Mucosa of descending colon (tissue), 3 donors: Measurements from ENCODE around the gene NUP88. TPM values are rescaled to one million over a fixed set of nuclear protein-coding genes. Genes with fewer than 3 reads are reported as not detected.
"Not testable (repeated sequence)": the region's sequence is repeated elsewhere in the genome, so short reads cannot be mapped to it uniquely, and the experiment has no call there.

Experiments
- ATAC-seq: fragments of 200-7000 bp; cut with Tn5 transposase; one replicate; pipeline ENCODE4 v1.9.1; 2020; ENCODE audit warnings: mild to moderate bottlenecking, moderate library complexity
- DNase-seq, 3 donors: peaks; one replicate each; pipeline ENCODE4 v3.0.0-alpha.2; 2020
- H3K36me3 ChIP-seq: fragments of 200-600 bp; one replicate; pipeline ENCODE4 v1.8.0; 2021; ENCODE audit warnings: low read depth, mild to moderate bottlenecking
- H3K4me1 ChIP-seq: fragments of 200-600 bp; one replicate; pipeline ENCODE4 v1.8.0; 2021; ENCODE audit warnings: low read depth, mild to moderate bottlenecking
- H3K4me3 ChIP-seq: fragments of 200-600 bp; one replicate; pipeline ENCODE4 v1.8.0; 2021; ENCODE audit warnings: mild to moderate bottlenecking
- H3K9me3 ChIP-seq: fragments of 200-600 bp; one replicate; pipeline ENCODE4 v1.8.0; 2021; ENCODE audit warnings: mild to moderate bottlenecking
- intact Hi-C, 2 donors: fragments of 100-400 bp; cut with DNase I in 1 of 2; cut with micrococcal nuclease in 1 of 2; formaldehyde crosslinking; loops; one replicate each; pipeline versions ENCODE4 v1.11.0 to v1.11.1; 2022; cut with DNase I, micrococcal nuclease
- total RNA-seq, 3 donors: library from RNA; stranded (reverse); fragmentation: NEBNext Ultra II Directional in 2 of 3; extraction: Animal tissue kit (Norgen Biotek cat#: 25700) in 2 of 3; gene quantifications; one replicate each; pipeline versions ENCODE4 v1.2.1 to v1.2.4, GENCODE V29; 2021 to 2023
- TF ChIP-seq, protein P1 (sequence below): fragments of 200-600 bp; IDR thresholded peaks from one replicate; pipeline ENCODE4 v1.8.0; 2022; ENCODE audit warnings: antibody characterized with exemption, mild to moderate bottlenecking
- donor health status: DM: no; HTN: no; CAD: no; lungs with moderate emphysema.
- donor health status: DM: no; HTN: no; CAD: no.
- donor health status: DM: no; HTN: yes; CAD: no.

The NUP88 gene
- total RNA-seq, 3 donors from 2014 or later = 46.1 to 72.3 (median 50.8) TPM

- ATAC-seq = no peak
- no peak overlapping the region for H3K4me3 ChIP-seq
- H3K4me1 ChIP-seq = peaks cover 16% of the 10 kb centered on the region
- no peaks in the 10 kb centered on the region for H3K36me3 ChIP-seq
- intact Hi-C loops = no loop called here
- no peak for DNase-seq
- TF ChIP-seq, protein P1, sequence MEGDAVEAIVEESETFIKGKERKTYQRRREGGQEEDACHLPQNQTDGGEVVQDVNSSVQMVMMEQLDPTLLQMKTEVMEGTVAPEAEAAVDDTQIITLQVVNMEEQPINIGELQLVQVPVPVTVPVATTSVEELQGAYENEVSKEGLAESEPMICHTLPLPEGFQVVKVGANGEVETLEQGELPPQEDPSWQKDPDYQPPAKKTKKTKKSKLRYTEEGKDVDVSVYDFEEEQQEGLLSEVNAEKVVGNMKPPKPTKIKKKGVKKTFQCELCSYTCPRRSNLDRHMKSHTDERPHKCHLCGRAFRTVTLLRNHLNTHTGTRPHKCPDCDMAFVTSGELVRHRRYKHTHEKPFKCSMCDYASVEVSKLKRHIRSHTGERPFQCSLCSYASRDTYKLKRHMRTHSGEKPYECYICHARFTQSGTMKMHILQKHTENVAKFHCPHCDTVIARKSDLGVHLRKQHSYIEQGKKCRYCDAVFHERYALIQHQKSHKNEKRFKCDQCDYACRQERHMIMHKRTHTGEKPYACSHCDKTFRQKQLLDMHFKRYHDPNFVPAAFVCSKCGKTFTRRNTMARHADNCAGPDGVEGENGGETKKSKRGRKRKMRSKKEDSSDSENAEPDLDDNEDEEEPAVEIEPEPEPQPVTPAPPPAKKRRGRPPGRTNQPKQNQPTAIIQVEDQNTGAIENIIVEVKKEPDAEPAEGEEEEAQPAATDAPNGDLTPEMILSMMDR = no peak
- H3K9me3 ChIP-seq = no peaks in the 10 kb centered on the region
These were observed 18.4 kb upstream of the NUP88 start for GRCh38 chr17:5437721-5438317.

DNA sequence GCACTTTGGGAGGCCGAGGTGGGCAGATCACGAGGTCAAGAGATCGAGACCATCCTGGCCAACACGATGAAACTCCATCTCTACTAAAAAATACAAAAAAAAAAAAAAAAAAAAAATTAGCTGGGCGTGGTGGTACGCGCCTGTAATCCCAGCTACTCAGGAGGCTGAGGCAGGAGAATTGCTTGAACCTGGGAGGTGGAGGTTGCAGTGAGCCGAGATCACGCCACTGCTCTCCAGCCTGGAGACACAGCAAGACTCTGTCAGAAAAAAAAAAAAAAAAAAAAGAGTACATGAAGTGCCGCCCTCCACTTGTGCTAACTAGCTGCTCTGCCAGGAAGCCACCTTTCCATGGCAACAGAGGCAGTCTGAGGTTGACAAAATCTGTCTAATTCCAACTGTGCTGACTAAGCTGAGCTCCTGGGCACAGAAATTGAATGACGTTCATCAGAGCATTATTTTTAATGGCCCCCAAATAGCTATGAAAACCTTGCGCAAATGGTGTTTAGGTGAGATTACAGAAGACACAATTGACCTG lies 16.4 kb upstream of the NUP88 start:
- intact Hi-C loops, H3K4me3 ChIP-seq, H3K36me3 ChIP-seq, DNase-seq, H3K9me3 ChIP-seq, ATAC-seq: not testable (repeated sequence)
- H3K4me1 ChIP-seq = peaks cover 16% of the 10 kb centered on the region

DNA sequence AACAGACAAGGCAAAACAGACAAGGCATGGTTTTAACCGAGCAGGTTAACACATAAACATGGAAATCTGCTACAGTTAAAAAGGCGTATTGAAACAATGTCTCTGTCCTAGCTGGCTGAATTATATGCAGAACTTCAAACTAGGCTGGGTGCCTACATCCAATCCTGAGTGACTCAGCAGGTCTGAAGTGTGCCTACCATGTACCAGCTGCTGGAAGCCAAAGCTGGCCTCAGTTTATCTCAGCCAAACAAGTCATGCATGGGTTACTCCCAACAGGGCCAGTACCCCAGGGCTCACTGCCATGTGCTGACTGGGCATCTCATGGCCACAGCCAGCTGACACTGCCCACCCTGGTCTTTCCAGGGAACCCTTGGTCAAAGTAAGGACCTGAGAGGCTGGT lies 15.5 kb upstream of the NUP88 start:
- no peak overlapping the region for H3K4me3 ChIP-seq
- no peak for DNase-seq
- TF ChIP-seq, protein P1 = no peak
- intact Hi-C loops = no loop called here
- no peak for ATAC-seq
- no peaks in the 10 kb centered on the region for H3K9me3 ChIP-seq
- no peaks in the 10 kb centered on the region for H3K36me3 ChIP-seq
- peaks cover 16% of the 10 kb centered on the region for H3K4me1 ChIP-seq

DNA sequence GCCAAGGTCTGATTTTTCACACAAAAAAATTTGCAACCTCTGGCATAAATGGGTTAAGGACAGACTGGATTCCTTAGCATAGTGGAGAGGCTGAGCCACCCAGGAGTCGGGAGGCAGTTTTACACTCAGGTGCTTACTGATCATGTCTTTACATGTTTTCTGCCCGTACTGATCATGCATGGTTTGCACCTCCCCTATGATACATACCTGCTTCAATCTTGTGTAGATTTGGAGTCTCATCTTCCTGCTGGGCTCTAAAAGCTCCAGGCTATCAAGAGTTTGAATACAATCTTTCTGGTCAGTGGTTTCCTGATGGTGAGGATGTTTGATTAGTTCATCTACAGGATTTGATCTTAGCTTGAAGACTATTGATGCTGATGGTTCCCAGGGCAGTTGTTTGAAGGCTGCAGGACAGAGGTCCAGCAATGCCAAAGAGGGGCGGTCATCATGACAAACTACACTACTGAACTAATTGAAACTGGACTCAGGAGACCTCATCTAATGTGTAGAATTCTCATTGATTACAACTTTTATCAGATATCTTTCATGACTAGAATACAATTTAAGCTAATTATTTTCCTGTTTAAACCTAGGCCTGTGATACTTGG lies 12.6 kb upstream of the NUP88 start:
- Histone ChIP-seq H3K36me3 (no peaks in the 10 kb centered on the region), H3K4me1 (peaks cover under 1% of the 10 kb centered on the region), H3K9me3 (no peaks in the 10 kb centered on the region), H3K4me3 (no peak overlapping the region)
- TF ChIP-seq, protein P1 = no peak
- intact Hi-C loops = no loop called here
- DNase-seq (no peak), ATAC-seq (no peak)

GRCh38 chr17:5431234-5431633 lies 11.8 kb upstream of the NUP88 start:
- DNase-seq, ATAC-seq, H3K4me1 ChIP-seq, H3K9me3 ChIP-seq, intact Hi-C loops, H3K36me3 ChIP-seq, H3K4me3 ChIP-seq: not testable (repeated sequence)

DNA sequence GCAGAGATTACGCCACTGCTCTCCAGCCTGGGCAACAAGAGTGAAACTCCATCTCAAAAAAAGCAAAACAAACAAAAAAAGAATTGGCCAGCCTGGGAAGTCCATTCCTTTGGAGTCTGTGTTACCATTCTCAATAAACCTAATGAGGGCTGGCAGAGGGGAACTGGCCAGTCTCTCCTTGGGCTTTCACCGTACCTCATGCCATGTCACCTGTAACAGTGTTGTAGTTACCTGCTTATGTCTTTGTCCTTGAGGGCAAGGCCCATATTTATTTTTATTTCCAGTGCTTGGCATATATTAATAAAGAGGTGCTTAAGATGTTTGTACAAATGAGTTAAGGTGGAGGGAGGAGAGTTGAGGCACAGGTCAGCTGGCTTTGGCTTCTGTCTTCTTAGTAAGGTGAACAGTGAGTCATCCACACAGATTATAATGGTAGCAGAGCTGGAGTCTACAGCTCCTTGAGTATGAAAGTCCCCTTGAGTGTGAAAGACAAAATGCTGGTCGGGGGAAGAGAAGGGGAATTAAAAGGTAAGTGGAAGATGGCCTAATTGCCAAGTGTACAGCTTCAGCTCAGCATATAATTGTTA lies 11.0 kb upstream of the NUP88 start:
- Histone ChIP-seq H3K36me3 (peaks cover 4% of the 10 kb centered on the region), H3K4me1 (no peaks in the 10 kb centered on the region), H3K9me3 (no peaks in the 10 kb centered on the region), H3K4me3 (no peak overlapping the region)
- intact Hi-C loops = no loop called here
- TF ChIP-seq, protein P1 = no peak
- ATAC-seq (no peak), DNase-seq (no peak)
